H1 (cell line): Measurements from ENCODE around the gene HS6ST2. TPM values are rescaled to one million over a fixed set of nuclear protein-coding genes. Genes with fewer than 3 reads are reported as not detected.

ENCODE experiments used
- CTCF ChIP-seq, 3 experiments: IDR thresholded peaks; 1 replicate in 2 of 3; 2 replicates in 1 of 3; pipeline versions ENCODE4 v1.5.1 to v1.6.1; 2011; ENCODE audit warnings: low read length in 3 of 3, mild to moderate bottlenecking in 3 of 3, inconsistent platforms in 2 of 3, low read depth in 1 of 3, moderate library complexity in 1 of 3; ENCODE audit not compliant: insufficient read depth in 1 of 3; ENCODE audit errors: control extremely low read depth in 1 of 3
- E2F6 ChIP-seq: IDR thresholded peaks from 2 replicates; pipeline ENCODE4 v1.6.1; 2012; ENCODE audit warnings: inconsistent platforms
- polyA plus RNA-seq, 7 experiments: library from polyadenylated mRNA; depleted of rRNA in 3 of 7; stranded (reverse) in 5 of 7; unstranded in 2 of 7; fragments of >200 nt in 5 of 7; fragments of 200-250 nt in 2 of 7; gene quantifications; 1 replicate in 5 of 7; 2 replicates in 1 of 7; 4 replicates in 1 of 7; pipeline versions ENCODE4 v1.2.1 to v1.2.3, GENCODE V29; 2011 to 2013; ENCODE audit warnings: missing spikeins in 2 of 7, mixed read lengths in 2 of 7
- total RNA-seq: library from RNA; stranded (reverse); fragmentation: NEBNext Ultra II Directional; extraction: Animal tissue kit (Norgen Biotek cat#: 25700); gene quantifications from 2 replicates; pipeline ENCODE4 v1.2.1, GENCODE V29; 2021

Gene HS6ST2
- total and polyA plus RNA-seq, 2 of the 8 experiments (the other 6 are each of a cell fraction or from before 2014, with no cell fraction given) = 3.9 TPM

- TF ChIP-seq CTCF (IDR thresholded peaks at IDR 0.05; ENCODE audit: control extremely low read depth in 1 of 3, insufficient read depth in 1 of 3, low read depth in 1 of 3, low read length in 3 of 3) (no peak), E2F6 (no peak)
Measured at GRCh38 chrX:132855780-132856341, 102.6 kb downstream of the HS6ST2 start (continued).
